ENCODE results near the gene EFNA3.

The EFNA3 gene

GRCh38 chr1:155136748-155137147 lies 58.1 kb downstream of the EFNA3 start:
- DNase-seq: no peak
